GM18873 (cell line): ENCODE results near the gene RABIF.

Experiments
- ATAC-seq: cut with Tn5 transposase; IDR thresholded peaks from one replicate; pipeline ENCODE4 v1.9.1; 2021; ENCODE audit warnings: mild to moderate bottlenecking, moderate library complexity, moderate number of reproducible peaks; ENCODE audit not compliant: unreplicated experiment, low FRiP score

RABIF gene

GRCh38 chr1:202879128-202879527, 9.8 kb downstream of the RABIF start:
- ATAC-seq = no peak

GRCh38 chr1:202873026-202873425, 15.9 kb downstream of the RABIF start:
- no peak for ATAC-seq

GRCh38 chr1:202871367-202871766, 17.6 kb downstream of the RABIF start:
- no peak for ATAC-seq

- ATAC-seq = no peak
Measured at GRCh38 chr1:202862679-202863560, 26.0 kb downstream of the RABIF start.

GRCh38 chr1:202861420-202862132, 27.4 kb downstream of the RABIF start:
- no peak for ATAC-seq

GRCh38 chr1:202860744-202861419, 28.1 kb downstream of the RABIF start:
- no peak for ATAC-seq

GRCh38 chr1:202858789-202859414, 30.0 kb downstream of the RABIF start:
- ATAC-seq = no peak

- no peak for ATAC-seq
Measured at GRCh38 chr1:202858331-202858730, 30.6 kb downstream of the RABIF start.

- ATAC-seq = no peak
Measured at GRCh38 chr1:202857136-202857610, 31.8 kb downstream of the RABIF start.

GRCh38 chr1:202856014-202856413, 32.9 kb downstream of the RABIF start:
- no peak for ATAC-seq

GRCh38 chr1:202854787-202855186, 34.2 kb downstream of the RABIF start:
- ATAC-seq = no peak

- no peak for ATAC-seq
Measured at GRCh38 chr1:202852163-202852904, 36.6 kb downstream of the RABIF start.

- ATAC-seq = no peak
Measured at GRCh38 chr1:202850593-202851362, 38.2 kb downstream of the RABIF start.

- peak; percentile 69 for ATAC-seq
Measured at GRCh38 chr1:202848191-202848542, 40.8 kb downstream of the RABIF start.

- no peak for ATAC-seq
Measured at GRCh38 chr1:202844935-202845334, 44.0 kb downstream of the RABIF start.

GRCh38 chr1:202844259-202844658, 44.7 kb downstream of the RABIF start:
- ATAC-seq = no peak

GRCh38 chr1:202843081-202843480, 45.9 kb downstream of the RABIF start:
- no peak for ATAC-seq

GRCh38 chr1:202837746-202838262, 51.1 kb downstream of the RABIF start:
- ATAC-seq = no peak
